SK-N-MC (cell line): ENCODE results near the gene KCTD14.

Experiments
- EZH2 ChIP-seq: fragments of 200-600 bp; sonication (generic); IDR thresholded peaks from one replicate; pipeline ENCODE4 v1.6.1; 2017; ENCODE audit warnings: antibody characterized with exemption
- POLR2AphosphoS5 ChIP-seq: IDR thresholded peaks from 2 replicates; pipeline ENCODE4 v1.6.1; 2012; ENCODE audit warnings: mild to moderate bottlenecking, low read depth, low read length, borderline replicate concordance

DNA sequence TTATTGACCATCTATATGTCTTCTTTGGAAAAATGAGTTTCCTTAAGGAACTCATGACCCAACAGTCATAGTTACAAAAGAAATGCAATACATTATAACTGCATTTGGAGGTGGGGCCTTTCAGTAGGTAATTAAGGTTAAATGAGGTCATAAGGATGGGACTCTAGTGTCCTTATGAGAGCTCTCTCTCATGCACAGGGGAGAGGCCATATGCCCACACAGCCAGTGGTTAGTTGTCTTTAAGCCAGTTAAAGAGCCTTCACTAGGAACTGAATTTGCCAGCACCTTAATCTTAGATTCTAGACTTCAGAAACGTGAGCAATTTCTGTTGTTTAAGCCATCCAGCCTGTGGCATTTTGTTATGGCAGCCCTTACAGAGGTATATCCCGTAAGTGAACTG, 56.0 kb downstream of the KCTD14 start:
- TF ChIP-seq EZH2 (no peak), POLR2AphosphoS5 (no peak)
